Glutamatergic neuron (in vitro differentiated cells): ENCODE measurements around the gene HRAS. TPM values are rescaled to one million over a fixed set of nuclear protein-coding genes. Genes with fewer than 3 reads are reported as not detected.
"Not testable (repeated sequence)": the region's sequence is repeated elsewhere in the genome, so short reads cannot be mapped to it uniquely, and the experiment has no call there.

Experiments used
- DNase-seq: peaks from one replicate; pipeline ENCODE4 v3.0.0; 2022
- H3K27ac Mint-ChIP-seq: one replicate; pipeline ENCODE4 v1.8.0; 2020; ENCODE audit warnings: mild to moderate bottlenecking, mixed read lengths, inconsistent platforms; ENCODE audit not compliant: unreplicated experiment
- H3K27me3 Mint-ChIP-seq: one replicate; pipeline ENCODE4 v1.8.0; 2020; ENCODE audit warnings: mild to moderate bottlenecking, moderate library complexity, mixed read lengths, inconsistent platforms; ENCODE audit not compliant: unreplicated experiment
- H3K36me3 Mint-ChIP-seq: one replicate; pipeline ENCODE4 v1.8.0; 2020; ENCODE audit warnings: mild to moderate bottlenecking, mixed read lengths, inconsistent platforms; ENCODE audit not compliant: unreplicated experiment
- H3K4me1 Mint-ChIP-seq: one replicate; pipeline ENCODE4 v1.8.0; 2020; ENCODE audit warnings: mild to moderate bottlenecking, low read depth, mixed read lengths, inconsistent platforms; ENCODE audit not compliant: unreplicated experiment
- H3K4me3 Mint-ChIP-seq: one replicate; pipeline ENCODE4 v1.8.0; 2020; ENCODE audit warnings: mild to moderate bottlenecking, mixed read lengths, inconsistent platforms; ENCODE audit not compliant: unreplicated experiment
- H3K9me3 Mint-ChIP-seq: one replicate; pipeline ENCODE4 v1.8.0; 2020; ENCODE audit warnings: mild to moderate bottlenecking, moderate library complexity, mixed read lengths, inconsistent platforms; ENCODE audit not compliant: unreplicated experiment
- CTCF ChIP-seq: fragments of 200-600 bp; sonication (generic); IDR thresholded peaks from one replicate; pipeline ENCODE4 v1.5.0; 2021; ENCODE audit not compliant: partially characterized antibody, unreplicated experiment
- total RNA-seq: library from RNA; stranded (reverse); fragmentation: NEBNext Ultra II Directional; extraction: Animal tissue kit (Norgen Biotek cat#: 25700); gene quantifications from one replicate; pipeline ENCODE4 v1.2.1, GENCODE V29; 2021; ENCODE audit not compliant: unreplicated experiment

HRAS gene
- total RNA-seq, 1 donor from 2014 or later, result 140 TPM

GRCh38 chr11:575996-576768 is 40.8 kb upstream of the HRAS start, which contains the start of gene PHRF1:
Gene PHRF1, plus strand, starts transcription at chr11:576470. Its CDS starts 5,043 bp downstream, at chr11:581513.
- H3K27me3 Mint-ChIP-seq, result peaks cover 16% of the 10 kb centered on the region
- H3K36me3 Mint-ChIP-seq, result no peaks in the 10 kb centered on the region
- peaks cover 24% of the 10 kb centered on the region for H3K4me1 Mint-ChIP-seq
- H3K9me3 Mint-ChIP-seq, result peaks cover 12% of the 10 kb centered on the region
- no peak for TF ChIP-seq CTCF
- DNase-seq, result peak; percentile 96
- peak within 1 kb of the TSS; percentile 99 for H3K27ac Mint-ChIP-seq
- peak within 1 kb of the TSS; percentile 97 for H3K4me3 Mint-ChIP-seq

- Mint-ChIP-seq H3K4me3 (peak overlapping the region; percentile 89), H3K27me3 (peaks cover 19% of the 10 kb centered on the region), H3K4me1 (peaks cover 22% of the 10 kb centered on the region), H3K9me3 (peaks cover 12% of the 10 kb centered on the region), H3K27ac (peak overlapping the region; percentile 55), H3K36me3 (no peaks in the 10 kb centered on the region)
- no peak for TF ChIP-seq CTCF
- no peak for DNase-seq
Measured at GRCh38 chr11:575313-575995, 40.1 kb upstream of the HRAS start.

- TF ChIP-seq CTCF, result no peak
- peaks cover 22% of the 10 kb centered on the region for H3K4me1 Mint-ChIP-seq
- peak overlapping the region; percentile 55 for H3K27ac Mint-ChIP-seq
- peaks cover 12% of the 10 kb centered on the region for H3K9me3 Mint-ChIP-seq
- H3K27me3 Mint-ChIP-seq, result peaks cover 19% of the 10 kb centered on the region
- H3K36me3 Mint-ChIP-seq, result no peaks in the 10 kb centered on the region
- DNase-seq, result no peak
- H3K4me3 Mint-ChIP-seq, result peak overlapping the region; percentile 89
Measured at GRCh38 chr11:574632-575312, 39.4 kb upstream of the HRAS start.

GRCh38 chr11:574031-574570 is 38.7 kb upstream of the HRAS start:
- Mint-ChIP-seq H3K9me3 (peaks cover 12% of the 10 kb centered on the region), H3K4me1 (peaks cover 17% of the 10 kb centered on the region), H3K4me3 (peak overlapping the region; percentile 89), H3K27me3 (peaks cover 21% of the 10 kb centered on the region)
- not testable (repeated sequence) for H3K36me3 Mint-ChIP-seq, DNase-seq, H3K27ac Mint-ChIP-seq

GRCh38 chr11:573146-573759 is 37.9 kb upstream of the HRAS start:
- Mint-ChIP-seq H3K4me3 (no peak overlapping the region), H3K36me3 (no peaks in the 10 kb centered on the region), H3K27me3 (peaks cover 22% of the 10 kb centered on the region), H3K27ac (no peak overlapping the region), H3K4me1 (peaks cover 17% of the 10 kb centered on the region), H3K9me3 (peaks cover 12% of the 10 kb centered on the region)
- TF ChIP-seq CTCF, result no peak
- DNase-seq, result no peak
